Stimulated activated CD4-positive, alpha-beta T cell treated with anti-CD3 and anti-CD28 coated beads, Interleukin-15, amount 100 ng/mL, for 24 hours (primary cell): ENCODE data around the gene SCNN1B.
"Not testable (repeated sequence)": the region's sequence is repeated elsewhere in the genome, so short reads cannot be mapped to it uniquely, and the experiment has no call there.

ENCODE experiments used
- DNase-seq: peaks from one replicate; pipeline ENCODE4 v3.0.0-alpha.2; 2020

The SCNN1B gene

GRCh38 chr16:23302045-23302956, at the start of gene SCNN1B:
TSS of gene SCNN1B (plus strand) at chr16:23302302. CDS start at chr16:23348600, 46,298 bp downstream.
- peak; percentile 15 for DNase-seq

- DNase-seq = peak; percentile 19
Measured at GRCh38 chr16:23252310-23252709, 49.8 kb upstream of the SCNN1B start.

GRCh38 chr16:23253650-23254049, 48.5 kb upstream of the SCNN1B start:
- DNase-seq = not testable (repeated sequence)

GRCh38 chr16:23254338-23254737, 47.8 kb upstream of the SCNN1B start:
- DNase-seq = no peak

GRCh38 chr16:23255000-23255399, 47.1 kb upstream of the SCNN1B start:
- no peak for DNase-seq

- DNase-seq = no peak
Measured at GRCh38 chr16:23256440-23256839, 45.7 kb upstream of the SCNN1B start.

- DNase-seq = no peak
Measured at GRCh38 chr16:23257682-23258081, 44.4 kb upstream of the SCNN1B start.

GRCh38 chr16:23258919-23259237, 43.2 kb upstream of the SCNN1B start:
- DNase-seq = no peak

- no peak for DNase-seq
Measured at GRCh38 chr16:23267647-23268046, 34.5 kb upstream of the SCNN1B start.

- no peak for DNase-seq
Measured at GRCh38 chr16:23268561-23268960, 33.5 kb upstream of the SCNN1B start.

- DNase-seq = no peak
Measured at GRCh38 chr16:23269248-23269953, 32.7 kb upstream of the SCNN1B start.

- no peak for DNase-seq
Measured at GRCh38 chr16:23270654-23271053, 31.4 kb upstream of the SCNN1B start.

- no peak for DNase-seq
Measured at GRCh38 chr16:23274968-23275367, 27.1 kb upstream of the SCNN1B start.

GRCh38 chr16:23276821-23277220, 25.3 kb upstream of the SCNN1B start:
- no peak for DNase-seq

- DNase-seq = no peak
Measured at GRCh38 chr16:23278031-23278430, 24.1 kb upstream of the SCNN1B start.

GRCh38 chr16:23279721-23280153, 22.4 kb upstream of the SCNN1B start:
- no peak for DNase-seq

- no peak for DNase-seq
Measured at GRCh38 chr16:23280483-23280967, 21.6 kb upstream of the SCNN1B start.

- DNase-seq = no peak
Measured at GRCh38 chr16:23282568-23282967, 19.5 kb upstream of the SCNN1B start.

- DNase-seq = no peak
Measured at GRCh38 chr16:23283571-23283970, 18.5 kb upstream of the SCNN1B start.

- DNase-seq = no peak
Measured at GRCh38 chr16:23284584-23284983, 17.5 kb upstream of the SCNN1B start.

GRCh38 chr16:23286131-23286532, 16.0 kb upstream of the SCNN1B start:
- DNase-seq = no peak

GRCh38 chr16:23288209-23288608, 13.9 kb upstream of the SCNN1B start:
- DNase-seq = no peak

- DNase-seq = no peak
Measured at GRCh38 chr16:23288726-23289512, 13.2 kb upstream of the SCNN1B start.
